Chondrocyte (in vitro differentiated cells): ENCODE results near the gene CPED1. TPM values are rescaled to one million over a fixed set of nuclear protein-coding genes. Genes with fewer than 3 reads are reported as not detected.

Source experiments
- DNase-seq: peaks from one replicate; pipeline ENCODE4 v3.0.0; 2021; ENCODE audit warnings: mixed read lengths, low spot score
- H3K27ac Mint-ChIP-seq: one replicate; pipeline ENCODE4 v1.8.0; 2021; ENCODE audit warnings: mild to moderate bottlenecking, moderate library complexity, mixed read lengths; ENCODE audit not compliant: unreplicated experiment
- H3K27me3 Mint-ChIP-seq: 2 replicates; pipeline ENCODE4 v1.8.0; 2021; ENCODE audit warnings: low read depth, mixed read lengths
- H3K36me3 Mint-ChIP-seq: 2 replicates; pipeline ENCODE4 v1.8.0; 2021; ENCODE audit warnings: low read depth, mixed read lengths
- H3K4me1 Mint-ChIP-seq: 2 replicates; pipeline ENCODE4 v1.8.0; 2021; ENCODE audit warnings: low read depth, mild to moderate bottlenecking, mixed read lengths
- H3K4me3 Mint-ChIP-seq: one replicate; pipeline ENCODE4 v1.8.0; 2021; ENCODE audit warnings: mild to moderate bottlenecking, moderate library complexity, mixed read lengths; ENCODE audit not compliant: unreplicated experiment
- H3K9me3 Mint-ChIP-seq: 2 replicates; pipeline ENCODE4 v1.8.0; 2021; ENCODE audit warnings: low read depth, mixed read lengths
- CTCF ChIP-seq: fragments of 200-600 bp; sonication (generic); IDR thresholded peaks from 2 replicates; pipeline ENCODE4 v1.5.0; 2021; ENCODE audit warnings: antibody characterized with exemption, mild to moderate bottlenecking, moderate library complexity
- total RNA-seq: library from RNA; stranded (reverse); gene quantifications from 3 replicates; pipeline ENCODE4 v1.2.1, GENCODE V29; 2021

CPED1 gene
- total RNA-seq, 1 donor from 2014 or later: 2.8 TPM

DNA sequence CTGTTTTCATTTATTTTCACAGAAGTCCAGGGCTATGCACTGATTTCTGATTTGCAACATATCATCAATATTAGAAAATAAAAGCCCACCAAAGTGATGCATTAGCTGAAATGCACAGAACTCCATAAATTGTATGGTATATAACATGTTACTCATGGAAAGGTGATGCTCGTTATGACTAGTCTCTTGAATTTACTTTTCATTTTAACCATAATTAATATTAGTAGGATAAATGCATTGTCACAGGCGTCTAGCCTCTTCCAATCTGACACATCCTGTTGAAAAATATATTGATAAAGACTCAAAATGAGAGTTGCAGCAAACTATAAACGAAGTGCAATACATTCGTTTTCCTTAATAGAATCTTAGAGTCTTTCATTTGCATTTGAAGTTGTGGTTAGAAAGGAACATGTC, 92.4 kb downstream of the CPED1 start:
- no peak overlapping the region for H3K4me3 Mint-ChIP-seq
- peaks cover 51% of the 10 kb centered on the region for H3K4me1 Mint-ChIP-seq

GRCh38 chr7:121081327-121081936, 92.9 kb downstream of the CPED1 start:
- Mint-ChIP-seq H3K36me3 (no peaks in the 10 kb centered on the region), H3K27me3 (no peaks in the 10 kb centered on the region), H3K27ac (no peak overlapping the region), H3K4me1 (peaks cover 51% of the 10 kb centered on the region), H3K9me3 (no peaks in the 10 kb centered on the region), H3K4me3 (no peak overlapping the region)
- TF ChIP-seq CTCF: peak; percentile 86
- DNase-seq: no peak

More for the DNA sequence above, 92.4 kb downstream of the CPED1 start:
- Mint-ChIP-seq H3K36me3 (no peaks in the 10 kb centered on the region), H3K27ac (no peak overlapping the region), H3K9me3 (no peaks in the 10 kb centered on the region), H3K27me3 (no peaks in the 10 kb centered on the region)
- no peak for DNase-seq
- no peak for TF ChIP-seq CTCF

GRCh38 chr7:121082400-121083101, 94.0 kb downstream of the CPED1 start:
- DNase-seq: no peak
- Mint-ChIP-seq H3K36me3 (no peaks in the 10 kb centered on the region), H3K9me3 (no peaks in the 10 kb centered on the region), H3K4me1 (peaks cover 54% of the 10 kb centered on the region), H3K27me3 (no peaks in the 10 kb centered on the region), H3K4me3 (no peak overlapping the region), H3K27ac (peak overlapping the region; percentile 60)
- no peak for TF ChIP-seq CTCF

GRCh38 chr7:121083138-121083789, 94.8 kb downstream of the CPED1 start:
- H3K9me3 Mint-ChIP-seq: no peaks in the 10 kb centered on the region
- no peak for TF ChIP-seq CTCF
- peaks cover 54% of the 10 kb centered on the region for H3K4me1 Mint-ChIP-seq
- H3K27ac Mint-ChIP-seq: peak overlapping the region; percentile 60
- H3K36me3 Mint-ChIP-seq: no peaks in the 10 kb centered on the region
- H3K4me3 Mint-ChIP-seq: no peak overlapping the region
- DNase-seq: no peak
- no peaks in the 10 kb centered on the region for H3K27me3 Mint-ChIP-seq

GRCh38 chr7:121083790-121084251, 95.3 kb downstream of the CPED1 start:
- no peaks in the 10 kb centered on the region for H3K36me3 Mint-ChIP-seq
- no peaks in the 10 kb centered on the region for H3K27me3 Mint-ChIP-seq
- TF ChIP-seq CTCF: no peak
- H3K4me1 Mint-ChIP-seq: peaks cover 54% of the 10 kb centered on the region
- no peak for DNase-seq
- no peak overlapping the region for H3K4me3 Mint-ChIP-seq
- H3K9me3 Mint-ChIP-seq: no peaks in the 10 kb centered on the region
- peak overlapping the region; percentile 60 for H3K27ac Mint-ChIP-seq
